ENCODE data around the gene THAP4.

THAP4 gene

GRCh38 chr2:241542278-241542605 lies 94.7 kb downstream of the THAP4 start:
- DNase-seq, result no peak

- DNase-seq, result no peak
These were observed 95.2 kb downstream of the THAP4 start for GRCh38 chr2:241541564-241542277.

GRCh38 chr2:241540771-241541561 lies 96.0 kb downstream of the THAP4 start:
- DNase-seq, result no peak

GRCh38 chr2:241540401-241540770 lies 96.6 kb downstream of the THAP4 start:
- no peak for DNase-seq

- no peak for DNase-seq
These were observed 97.2 kb downstream of the THAP4 start for GRCh38 chr2:241539616-241540374.

DNA sequence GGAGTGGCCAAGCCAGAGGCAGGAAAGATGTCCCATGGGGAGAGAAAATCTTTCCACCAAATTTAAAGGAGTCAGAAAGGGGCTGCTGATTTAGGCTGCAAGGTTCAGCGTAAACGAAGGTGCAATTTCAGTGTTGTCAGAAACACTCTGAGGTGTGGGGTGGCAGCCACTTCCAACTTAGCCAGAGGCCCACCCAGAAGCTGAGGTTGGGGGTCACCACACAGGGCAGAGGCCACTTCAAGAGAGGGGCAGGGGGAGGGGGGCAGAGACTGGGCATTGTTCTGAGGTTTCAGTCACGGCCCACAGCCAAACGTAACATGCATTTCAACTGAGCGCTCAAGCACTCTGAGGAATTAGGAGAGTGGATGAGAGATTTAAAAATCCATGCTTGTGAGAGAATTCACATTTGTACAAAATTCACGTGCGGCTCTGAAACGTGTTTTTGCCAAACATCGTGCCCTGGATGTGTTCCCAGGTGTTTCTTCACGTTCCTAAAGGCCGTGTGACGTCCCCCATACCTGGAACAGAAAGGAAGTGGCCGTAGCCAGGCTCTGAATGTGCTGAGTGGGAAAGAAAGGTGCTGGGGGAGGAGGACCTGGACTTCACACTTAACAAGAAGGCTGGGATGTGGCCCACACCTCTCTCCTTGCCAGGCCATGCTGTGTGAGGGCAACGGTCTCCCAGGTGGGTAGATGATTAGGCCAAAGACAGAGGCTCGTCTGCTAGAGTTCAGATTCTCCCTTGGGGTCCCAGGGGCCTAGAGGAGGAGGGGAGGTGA lies 97.9 kb downstream of the THAP4 start:
- DNase-seq, result no peak

DNA sequence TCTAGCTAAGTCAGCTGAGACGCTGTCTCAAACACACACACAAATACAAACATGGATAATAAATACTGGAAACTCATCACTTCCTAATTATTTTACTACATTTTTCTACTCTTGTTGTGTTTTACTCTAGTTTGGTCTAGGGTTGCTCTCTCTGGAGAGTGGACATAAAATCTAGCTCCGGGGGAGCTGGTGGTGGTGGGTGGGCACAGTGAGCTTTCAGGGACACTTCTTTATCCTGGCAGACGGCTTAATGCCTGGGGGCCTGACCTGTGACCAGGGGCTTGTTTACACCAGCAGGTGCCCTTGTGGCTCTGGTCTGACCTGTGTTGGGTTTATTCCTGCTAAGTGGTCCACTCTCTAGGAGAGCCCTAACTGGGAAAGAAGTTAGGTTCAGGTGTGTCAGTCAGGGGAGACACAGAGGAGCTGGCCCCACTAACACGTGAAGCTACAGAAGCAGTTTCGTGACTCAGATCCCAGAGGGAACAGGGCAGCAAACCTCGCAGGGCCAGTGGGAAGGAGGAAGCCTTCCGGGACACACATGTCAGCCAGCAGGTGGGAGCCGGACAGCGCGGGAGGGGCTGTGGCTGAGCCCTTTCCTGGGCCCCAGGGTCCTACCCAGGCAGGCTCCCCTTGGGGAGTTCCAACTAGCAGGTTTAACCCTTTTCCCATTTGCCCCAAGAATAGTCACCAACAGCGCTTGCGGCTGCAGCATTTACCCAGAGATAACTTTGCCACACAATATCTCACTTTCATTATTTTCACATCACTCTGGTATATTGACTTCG lies 100.9 kb downstream of the THAP4 start:
- no peak for DNase-seq

- DNase-seq, result no peak
These were observed 102.1 kb downstream of the THAP4 start for GRCh38 chr2:241534701-241535375.

Data from RPMI8226 (cell line).